Dermis blood vessel endothelial cell (primary cell): ENCODE results near the gene LMBR1L. TPM values are rescaled to one million over a fixed set of nuclear protein-coding genes. Genes with fewer than 3 reads are reported as not detected.
A peak's percentile ranks its signal among the peaks of the same experiment; 100 is the strongest.
"Not testable (repeated sequence)": the region's sequence is repeated elsewhere in the genome, so short reads cannot be mapped to it uniquely, and the experiment has no call there.

Source experiments
- DNase-seq: peaks from one replicate; pipeline ENCODE4 v3.0.0; 2010
- total RNA-seq: library from RNA; depleted of rRNA; stranded (reverse); fragments of >200 nt; gene quantifications from 2 replicates; pipeline ENCODE4 v1.2.3, GENCODE V29; 2014

Gene LMBR1L
- total RNA-seq, 1 donor from 2014 or later = 122 TPM

DNA sequence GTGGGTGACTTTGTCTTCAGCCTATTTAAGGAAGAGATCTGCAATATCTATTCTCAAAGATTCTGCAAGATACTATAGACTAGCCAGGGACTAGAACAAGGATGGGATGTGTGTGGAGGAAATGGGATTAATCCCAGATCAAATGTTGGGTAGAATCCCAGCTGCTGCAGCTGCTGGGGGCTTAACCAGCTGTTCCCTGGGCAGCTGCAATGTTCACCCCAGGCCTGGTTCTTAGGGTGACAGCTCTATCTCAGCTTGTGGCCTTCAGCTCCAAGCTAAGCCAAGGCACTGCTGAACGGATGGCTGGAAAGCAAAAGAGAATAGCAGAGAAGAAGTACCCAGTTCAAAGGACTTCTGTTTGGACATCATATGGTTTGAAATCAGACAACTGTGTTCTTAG is 30.9 kb downstream of the LMBR1L start:
- no peak for DNase-seq

DNA sequence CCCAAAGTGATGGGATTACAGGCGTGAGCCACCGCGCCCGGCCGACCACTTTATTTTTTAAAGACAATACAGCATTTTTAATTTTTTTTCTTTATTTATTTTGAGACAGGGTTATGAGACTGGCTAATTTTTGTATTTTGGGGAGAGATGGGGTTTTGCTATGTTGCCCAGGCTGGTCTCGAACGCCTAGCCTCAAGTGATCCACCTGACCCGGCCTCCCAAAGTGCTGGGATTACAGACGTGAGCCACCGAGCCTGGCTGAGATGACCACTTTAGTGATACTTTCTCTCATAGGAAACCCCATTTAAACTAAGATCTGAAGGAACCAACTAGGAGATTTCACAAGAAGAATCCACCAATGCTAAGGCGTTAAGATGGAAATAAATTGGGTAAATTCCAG is 39.7 kb downstream of the LMBR1L start:
- no peak for DNase-seq

DNA sequence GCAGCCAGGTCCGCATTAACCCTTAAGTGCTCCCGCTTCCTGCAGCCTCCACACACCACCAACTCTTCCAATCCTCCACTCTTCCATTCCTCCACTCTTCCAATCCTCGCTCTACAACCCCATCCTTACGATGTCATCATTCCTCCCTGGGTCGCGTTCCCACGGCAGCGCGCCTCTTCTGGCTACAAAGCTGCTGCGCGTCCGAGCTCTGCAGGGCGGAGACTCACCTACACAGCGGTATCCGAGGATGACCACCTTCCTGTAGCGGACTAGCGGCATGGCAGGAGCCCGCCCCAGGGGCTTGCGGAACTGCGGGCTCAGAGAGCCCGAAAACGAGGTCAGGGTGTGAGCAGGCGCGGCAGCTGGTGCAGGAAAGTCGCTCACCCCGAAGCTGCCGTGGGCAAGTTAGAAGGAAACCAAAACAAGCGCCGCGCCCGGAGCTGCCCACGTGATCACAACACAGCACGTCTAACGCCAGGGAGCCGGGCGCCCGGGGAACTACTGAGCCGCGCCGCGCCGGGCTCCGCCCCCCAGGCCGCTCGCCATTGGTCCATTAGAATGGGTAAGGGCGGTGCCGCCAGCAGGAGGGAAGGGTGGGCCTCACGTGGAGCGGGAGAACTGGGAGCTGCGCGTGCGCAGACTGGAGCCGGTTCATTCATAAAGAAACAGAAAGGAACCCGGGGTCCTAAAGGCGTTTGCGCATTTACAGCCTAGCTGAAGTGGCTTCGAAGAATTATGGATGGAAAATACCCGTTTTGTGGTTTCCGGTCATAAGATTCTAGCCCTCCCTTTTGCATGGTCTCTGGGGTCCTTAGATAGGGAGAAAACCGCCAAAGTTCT is 40.9 kb downstream of the LMBR1L start, which contains the start of gene RHEBL1:
Gene RHEBL1, minus strand, starts transcription at position 473 of the 840 bp plus-strand sequence. Its CDS starts 194 bp downstream, at position 279.
- peak; percentile 98 for DNase-seq

DNA sequence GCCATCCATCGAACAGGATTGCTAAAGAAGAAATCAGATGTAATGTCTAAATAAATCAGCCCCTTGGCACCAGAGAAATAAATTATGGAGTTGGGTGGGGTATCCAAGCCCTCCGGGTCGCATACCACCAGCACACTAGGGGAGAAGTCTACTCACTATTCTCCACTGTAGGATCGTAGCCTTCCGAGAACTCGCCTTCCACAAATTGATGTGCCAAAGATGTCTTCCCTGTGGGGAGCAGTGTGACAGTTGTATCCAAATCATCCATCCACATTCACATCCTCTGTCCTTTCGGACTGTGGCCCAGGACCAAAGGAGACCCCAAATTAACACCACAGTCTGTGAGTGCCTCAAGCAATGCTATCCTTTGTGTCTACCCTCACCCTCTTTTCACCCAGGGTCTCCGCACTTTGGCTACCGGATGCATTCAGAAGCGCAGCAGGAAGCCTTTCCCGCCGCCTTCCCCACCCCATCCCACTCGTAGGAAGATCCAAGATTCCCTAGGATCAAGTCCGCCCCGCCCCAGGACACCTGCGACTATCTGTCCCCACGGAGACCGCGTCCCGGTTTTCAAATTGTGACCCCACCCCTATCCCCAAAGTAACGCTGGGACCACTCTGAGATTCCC is 41.7 kb downstream of the LMBR1L start:
- DNase-seq = no peak

GRCh38 chr12:49066120-49066519 is 44.5 kb downstream of the LMBR1L start:
- no peak for DNase-seq

DNA sequence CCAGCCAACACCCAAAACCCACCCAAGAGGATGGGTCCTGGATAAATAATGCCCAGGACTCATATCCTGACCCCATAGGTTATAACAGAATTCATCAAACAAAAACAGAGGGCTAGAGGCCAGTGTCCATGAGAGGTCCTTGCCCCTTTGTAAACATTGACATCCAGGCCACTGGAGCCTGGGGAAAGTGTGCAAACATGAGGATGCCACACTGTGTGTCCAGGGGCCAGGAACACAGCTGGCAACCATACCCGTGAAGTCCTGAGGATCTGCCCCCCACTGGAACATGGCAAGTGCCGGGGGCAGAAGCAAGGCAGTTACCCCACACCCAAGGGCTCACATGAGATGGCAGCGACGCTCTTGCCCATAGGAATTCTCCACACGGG is 45.9 kb downstream of the LMBR1L start:
- no peak for DNase-seq

GRCh38 chr12:49061916-49062315 is 48.7 kb downstream of the LMBR1L start:
- DNase-seq = not testable (repeated sequence)

- DNase-seq = no peak
Observed at GRCh38 chr12:49061157-49061650, 49.4 kb downstream of the LMBR1L start.

- DNase-seq = peak; percentile 97
Observed at GRCh38 chr12:49060237-49061156, 50.1 kb downstream of the LMBR1L start, which contains the start of gene KMT2D. TSS of gene KMT2D (minus strand) at chr12:49060794. CDS start at chr12:49055324, 5,470 bp downstream.

GRCh38 chr12:49059299-49060171 is 51.1 kb downstream of the LMBR1L start:
- DNase-seq = peak; percentile 56

GRCh38 chr12:49059045-49059298 is 51.7 kb downstream of the LMBR1L start:
- DNase-seq = peak; percentile 23

GRCh38 chr12:49058366-49059044 is 52.1 kb downstream of the LMBR1L start:
- DNase-seq = no peak

- DNase-seq = peak; percentile 30
Observed at GRCh38 chr12:49057888-49058287, 52.8 kb downstream of the LMBR1L start.

DNA sequence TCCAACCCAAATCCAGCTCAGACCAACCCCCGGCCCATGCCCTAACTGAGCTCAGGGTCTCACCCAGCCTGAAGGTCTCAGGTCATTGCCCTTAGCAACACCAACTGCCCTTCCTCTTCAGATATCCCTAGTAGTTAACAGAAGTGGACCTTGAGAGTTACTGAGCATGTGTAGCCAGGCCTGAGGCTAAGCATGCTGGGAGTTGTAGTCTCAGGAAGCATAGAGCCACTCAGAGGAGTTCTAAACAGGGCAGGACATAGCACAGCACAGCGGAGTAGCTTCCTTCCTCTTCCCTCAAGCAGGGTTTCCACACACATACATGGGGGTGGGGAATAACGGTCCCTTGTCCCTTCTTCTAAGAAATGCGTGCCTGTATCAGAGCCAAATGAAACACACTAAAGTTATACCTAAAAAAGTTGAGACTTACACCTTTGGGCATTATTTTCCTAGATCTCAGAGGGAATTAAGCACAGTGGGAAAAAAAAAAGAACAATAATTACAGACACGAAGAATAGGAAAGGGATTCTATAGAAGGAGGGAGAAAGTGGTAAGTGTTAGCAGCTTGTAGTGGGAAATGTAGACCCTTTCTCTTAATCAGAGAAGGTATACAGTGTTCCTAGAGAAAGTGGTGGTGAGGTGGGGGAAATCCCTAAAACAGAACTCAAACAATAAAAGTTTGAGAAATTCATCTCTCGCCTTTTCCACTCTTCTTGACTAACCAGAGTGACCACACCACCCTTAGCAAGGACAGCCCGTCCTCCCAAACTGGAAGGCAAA is 54.5 kb downstream of the LMBR1L start:
- peak; percentile 90 for DNase-seq

- no peak for DNase-seq
Observed at GRCh38 chr12:49055092-49055491, 55.6 kb downstream of the LMBR1L start.

DNA sequence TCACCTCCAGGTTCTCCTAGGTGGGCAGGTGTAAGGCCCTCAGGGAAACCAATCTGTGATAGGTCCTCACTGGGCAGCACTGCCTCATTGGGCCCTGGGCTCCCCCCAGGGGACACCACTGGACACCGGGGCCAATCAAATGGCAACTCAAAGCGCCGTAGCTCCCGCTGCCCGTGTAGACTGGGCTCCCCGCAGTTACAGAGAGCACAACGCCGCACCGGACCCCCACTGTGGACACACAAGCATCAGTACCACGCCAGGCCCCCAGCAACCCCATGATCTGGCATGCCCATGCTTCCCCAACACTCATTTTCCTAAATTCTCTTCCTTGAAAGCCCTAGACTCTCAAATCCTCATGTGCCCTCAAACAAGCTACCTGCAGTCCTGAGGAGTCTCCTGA is 56.1 kb downstream of the LMBR1L start:
- no peak for DNase-seq

DNA sequence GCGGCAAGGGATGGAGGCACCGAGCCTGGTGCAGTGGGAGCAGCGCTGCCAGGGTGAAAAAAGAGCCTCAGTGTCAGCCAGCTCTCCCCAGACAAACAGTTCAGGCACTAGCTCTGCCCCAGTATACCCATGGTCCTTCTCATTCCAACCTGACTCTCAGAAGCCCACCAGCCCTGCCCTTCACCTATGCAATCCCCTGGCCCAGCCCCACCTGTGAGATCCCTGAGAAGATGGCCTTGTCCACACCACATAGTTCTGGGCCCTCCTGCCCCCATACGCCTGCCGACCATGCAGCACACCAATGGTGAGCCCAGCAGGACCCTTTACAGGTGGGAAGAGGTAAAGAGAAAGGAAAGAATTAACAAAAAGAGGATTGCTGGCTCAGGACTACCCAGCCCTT is 56.6 kb downstream of the LMBR1L start:
- no peak for DNase-seq

DNA sequence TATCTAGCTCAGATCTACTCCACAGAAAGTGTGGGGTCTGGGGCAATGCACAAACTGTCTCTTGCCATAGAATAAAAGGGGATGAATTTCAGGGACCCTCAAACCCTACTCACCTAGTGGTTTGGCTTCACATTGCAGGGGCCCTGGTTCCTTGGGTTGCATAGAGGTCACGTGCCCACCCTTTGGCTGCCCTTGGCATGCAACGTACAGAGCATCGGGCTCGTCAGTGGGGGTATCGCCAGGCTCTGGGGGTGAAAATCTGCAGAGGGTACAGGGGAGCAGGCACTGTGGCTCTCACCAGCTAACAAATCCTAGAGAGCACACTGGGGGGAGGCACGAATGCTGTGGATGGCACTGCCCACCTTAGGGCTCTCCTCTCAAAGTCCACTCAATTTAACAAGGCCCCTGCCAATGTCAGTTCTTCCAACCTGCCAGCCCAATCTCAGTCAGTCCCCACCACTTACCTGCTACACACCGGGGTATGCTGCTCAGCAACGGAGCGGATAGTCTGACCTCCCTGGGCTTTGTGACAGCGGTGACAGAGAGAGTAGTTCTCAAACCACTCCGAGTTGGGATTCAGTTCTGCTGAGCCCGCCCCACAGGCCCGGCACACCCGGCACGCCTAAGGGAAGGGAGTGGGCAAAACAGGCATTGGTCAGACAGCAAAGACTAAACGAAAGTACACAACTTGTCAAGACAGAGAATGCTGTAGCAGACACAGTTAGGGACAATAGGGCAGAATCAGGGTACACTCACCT is 58.0 kb downstream of the LMBR1L start:
- no peak for DNase-seq

- no peak for DNase-seq
Observed at GRCh38 chr12:49051777-49052438, 58.7 kb downstream of the LMBR1L start.
